Brain microvascular endothelial cell (primary cell): ENCODE results near the gene TST.
A peak's percentile ranks its signal among the peaks of the same experiment; 100 is the strongest.
"Not testable (repeated sequence)": the region's sequence is repeated elsewhere in the genome, so short reads cannot be mapped to it uniquely, and the experiment has no call there.

Source experiments
- DNase-seq: peaks from one replicate; pipeline ENCODE4 v3.0.0-alpha.2; 2020
- H3K27ac ChIP-seq: fragments of 250-450 bp; sonication (Bioruptor Pico); 2 replicates; pipeline ENCODE4 v1.5.1; 2020; ENCODE audit warnings: mild to moderate bottlenecking, moderate library complexity
- H3K27me3 ChIP-seq: fragments of 250-450 bp; sonication (Bioruptor Pico); replicated peaks from 2 replicates; pipeline ENCODE4 v1.5.1; 2020; ENCODE audit warnings: mild to moderate bottlenecking
- H3K36me3 ChIP-seq: fragments of 250-450 bp; sonication (Bioruptor Pico); replicated peaks from 2 replicates; pipeline ENCODE4 v1.5.1; 2020; ENCODE audit warnings: mild to moderate bottlenecking
- H3K4me3 ChIP-seq: 2 replicates; pipeline ENCODE4 v1.5.1; 2011; ENCODE audit warnings: low read depth, mild to moderate bottlenecking, control low read depth, low read length, moderate library complexity
- in situ Hi-C: cut with HindIII; loops from 2 replicates; pipeline ENCODE4 v1.10.0; 2017; ENCODE audit warnings: low sequenced_read_pairs, low pct_ligation_motif_present
- TF ChIP-seq, protein P1 (sequence below): IDR thresholded peaks from 2 replicates; pipeline ENCODE4 v1.5.1; 2011; ENCODE audit warnings: low read depth, mild to moderate bottlenecking, moderate library complexity, low read length, control low read depth, inconsistent platforms; ENCODE audit errors: missing control alignments

Gene TST

DNA sequence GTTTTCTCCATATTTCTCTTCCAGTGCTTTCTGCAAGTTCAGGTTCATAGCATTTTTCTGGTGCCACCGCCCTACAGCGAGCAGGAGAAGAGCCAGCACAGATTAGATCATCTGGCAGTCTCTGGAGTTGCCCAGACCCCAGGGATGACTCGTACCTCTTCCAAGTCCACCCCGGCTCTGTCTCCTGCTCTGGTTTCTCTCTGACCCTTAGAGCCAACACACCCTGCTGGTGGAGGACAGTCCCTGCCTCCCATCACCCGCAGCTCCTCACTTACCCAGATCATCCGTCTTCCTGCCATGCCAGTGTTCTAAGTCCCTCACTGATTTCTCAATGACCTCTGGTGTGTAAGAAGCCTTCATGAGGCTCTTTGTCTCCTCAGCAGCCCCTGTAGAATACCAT is 28.0 kb downstream of the TST start:
- no peaks in the 10 kb centered on the region for H3K27me3 ChIP-seq
- no peak overlapping the region for H3K4me3 ChIP-seq
- TF ChIP-seq, protein P1, sequence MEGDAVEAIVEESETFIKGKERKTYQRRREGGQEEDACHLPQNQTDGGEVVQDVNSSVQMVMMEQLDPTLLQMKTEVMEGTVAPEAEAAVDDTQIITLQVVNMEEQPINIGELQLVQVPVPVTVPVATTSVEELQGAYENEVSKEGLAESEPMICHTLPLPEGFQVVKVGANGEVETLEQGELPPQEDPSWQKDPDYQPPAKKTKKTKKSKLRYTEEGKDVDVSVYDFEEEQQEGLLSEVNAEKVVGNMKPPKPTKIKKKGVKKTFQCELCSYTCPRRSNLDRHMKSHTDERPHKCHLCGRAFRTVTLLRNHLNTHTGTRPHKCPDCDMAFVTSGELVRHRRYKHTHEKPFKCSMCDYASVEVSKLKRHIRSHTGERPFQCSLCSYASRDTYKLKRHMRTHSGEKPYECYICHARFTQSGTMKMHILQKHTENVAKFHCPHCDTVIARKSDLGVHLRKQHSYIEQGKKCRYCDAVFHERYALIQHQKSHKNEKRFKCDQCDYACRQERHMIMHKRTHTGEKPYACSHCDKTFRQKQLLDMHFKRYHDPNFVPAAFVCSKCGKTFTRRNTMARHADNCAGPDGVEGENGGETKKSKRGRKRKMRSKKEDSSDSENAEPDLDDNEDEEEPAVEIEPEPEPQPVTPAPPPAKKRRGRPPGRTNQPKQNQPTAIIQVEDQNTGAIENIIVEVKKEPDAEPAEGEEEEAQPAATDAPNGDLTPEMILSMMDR = no peak
- in situ Hi-C loops = no loop called here
- no peak overlapping the region for H3K27ac ChIP-seq
- no peak for DNase-seq
- no peaks in the 10 kb centered on the region for H3K36me3 ChIP-seq

GRCh38 chr22:36990457-36990856 is 28.8 kb downstream of the TST start:
- in situ Hi-C loops = no loop called here
- no peak for DNase-seq
- Histone ChIP-seq H3K36me3 (no peaks in the 10 kb centered on the region), H3K4me3 (no peak overlapping the region), H3K27ac (no peak overlapping the region), H3K27me3 (no peaks in the 10 kb centered on the region)
- TF ChIP-seq, protein P1 = no peak

DNA sequence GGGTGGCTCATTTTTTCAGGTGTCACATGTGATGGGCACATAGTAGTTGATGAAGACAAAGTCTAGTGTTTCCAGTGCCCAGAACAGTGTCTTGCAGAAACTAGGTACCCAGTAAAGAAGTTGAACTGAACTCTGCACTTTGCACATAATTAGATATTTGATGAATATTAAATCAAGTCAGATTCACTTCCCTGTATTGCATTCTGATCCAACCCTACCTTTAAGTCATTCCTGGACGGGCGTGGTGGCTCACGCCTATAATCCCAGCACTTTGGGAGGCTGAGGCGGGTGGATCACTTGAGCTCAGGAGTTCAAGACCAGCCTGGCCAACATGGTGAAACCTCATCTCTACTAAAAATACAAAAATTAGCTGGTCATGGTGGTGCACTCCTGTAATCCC is 30.2 kb downstream of the TST start:
- in situ Hi-C loops, H3K27me3 ChIP-seq, DNase-seq: not testable (repeated sequence)

DNA sequence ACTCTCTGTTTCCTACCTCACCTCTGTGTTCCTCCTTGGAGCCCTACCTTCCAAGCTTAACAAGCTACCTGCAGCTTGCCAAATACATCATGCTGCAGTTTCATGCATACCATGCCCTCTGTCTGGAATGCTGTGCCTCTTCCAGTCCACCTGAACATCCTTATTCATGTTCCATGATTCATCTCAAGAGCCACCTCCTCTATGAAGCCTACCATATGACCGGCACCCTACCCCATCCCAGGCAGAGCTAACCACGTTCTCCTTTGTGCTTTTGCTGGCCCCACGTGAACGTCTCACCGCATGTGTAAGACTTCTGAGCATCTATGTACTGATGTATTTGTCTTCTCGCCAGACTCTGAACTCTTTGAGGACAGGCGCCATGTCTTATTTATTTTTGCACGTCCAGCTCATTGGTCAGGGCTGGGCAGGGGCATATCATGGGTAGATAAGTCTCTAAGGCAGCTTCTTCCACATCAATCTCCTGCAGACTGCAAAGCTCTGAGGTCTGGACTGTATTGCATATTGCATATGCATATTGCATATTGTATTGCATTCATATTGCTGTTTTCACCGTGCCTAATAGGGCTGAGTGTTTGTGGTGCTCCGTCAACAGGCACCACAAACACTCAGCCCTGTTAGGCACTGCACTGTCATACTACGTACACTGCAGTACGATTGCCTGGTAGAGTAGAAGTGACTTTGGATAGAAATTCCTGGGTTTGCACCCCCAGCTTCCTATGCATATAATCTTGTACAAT is 31.0 kb downstream of the TST start:
- in situ Hi-C loops = no loop called here
- DNase-seq = no peak
- Histone ChIP-seq H3K27ac (no peak overlapping the region), H3K4me3 (no peak overlapping the region), H3K27me3 (no peaks in the 10 kb centered on the region), H3K36me3 (no peaks in the 10 kb centered on the region)
- TF ChIP-seq, protein P1 = no peak

More for the DNA sequence above, 30.2 kb downstream of the TST start:
- not testable (repeated sequence) for H3K27ac ChIP-seq, H3K36me3 ChIP-seq, H3K4me3 ChIP-seq

- H3K27me3 ChIP-seq = no peaks in the 10 kb centered on the region
- DNase-seq = no peak
- no peak overlapping the region for H3K27ac ChIP-seq
- H3K36me3 ChIP-seq = no peaks in the 10 kb centered on the region
- TF ChIP-seq, protein P1 = peak; percentile 76
- in situ Hi-C loops = no loop called here
- H3K4me3 ChIP-seq = no peak overlapping the region
Measured at GRCh38 chr22:36986242-36986821, 32.9 kb downstream of the TST start.

DNA sequence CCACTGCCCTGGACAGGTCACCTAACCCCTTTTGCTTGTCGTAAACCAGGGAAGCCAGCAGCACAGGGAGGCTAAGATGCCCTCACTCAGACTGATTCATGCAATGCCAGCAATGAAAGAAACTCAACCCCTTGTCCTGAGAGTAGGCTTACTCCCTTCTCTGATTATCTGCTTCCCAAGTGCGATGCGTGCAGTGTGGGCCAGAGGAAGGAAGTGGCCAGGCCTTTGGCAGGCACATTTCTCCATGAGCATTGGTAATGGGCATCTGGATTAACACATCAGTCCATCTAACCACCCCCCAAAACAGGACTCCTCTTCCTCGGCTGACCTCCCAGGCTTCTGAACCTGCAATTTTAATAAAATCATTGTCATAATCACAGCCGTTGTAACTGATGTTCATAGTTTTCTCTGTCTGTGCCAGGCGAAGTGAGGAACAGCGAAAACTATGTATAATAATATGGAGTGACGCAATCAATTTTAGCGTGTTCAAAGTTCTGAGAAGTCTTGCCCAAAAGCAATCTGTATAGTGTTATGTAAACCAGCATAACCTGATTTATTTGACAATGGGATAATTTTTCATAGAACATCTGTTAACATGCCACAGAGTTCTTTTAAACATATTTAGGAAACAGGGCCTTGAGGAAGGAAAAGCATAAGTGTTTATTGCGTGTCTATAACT is 33.9 kb downstream of the TST start:
- Histone ChIP-seq H3K36me3 (no peaks in the 10 kb centered on the region), H3K27ac (no peak overlapping the region), H3K4me3 (no peak overlapping the region), H3K27me3 (no peaks in the 10 kb centered on the region)
- in situ Hi-C loops = no loop called here
- DNase-seq = no peak
- TF ChIP-seq, protein P1 = no peak
